22Rv1 (cell line): ENCODE measurements around the gene LGR6.
"Not testable (repeated sequence)": the region's sequence is repeated elsewhere in the genome, so short reads cannot be mapped to it uniquely, and the experiment has no call there.

Experiments used
- H3K27ac ChIP-seq: fragments of 450-650 bp; 2 replicates; pipeline ENCODE4 v1.5.1; 2017
- CTCF ChIP-seq: fragments of 450-650 bp; IDR thresholded peaks from 2 replicates; pipeline ENCODE4 v1.5.1; 2017; ENCODE audit warnings: mild to moderate bottlenecking
- ZFX ChIP-seq: fragments of 450-650 bp; IDR thresholded peaks from 2 replicates; pipeline ENCODE4 v1.6.1; 2017; ENCODE audit warnings: antibody characterized with exemption, borderline replicate concordance

LGR6 gene

GRCh38 chr1:202234331-202235002 is 40.9 kb downstream of the LGR6 start:
- no peak overlapping the region for H3K27ac ChIP-seq
- no peak for TF ChIP-seq ZFX
- no peak for TF ChIP-seq CTCF

- no peak overlapping the region for H3K27ac ChIP-seq
- TF ChIP-seq ZFX = no peak
- TF ChIP-seq CTCF = no peak
Observed at GRCh38 chr1:202235003-202235660, 41.5 kb downstream of the LGR6 start.

- TF ChIP-seq CTCF (peak; percentile 92), ZFX (no peak)
Observed at GRCh38 chr1:202235856-202236837, 42.5 kb downstream of the LGR6 start.

GRCh38 chr1:202237052-202237451 is 43.5 kb downstream of the LGR6 start:
- no peak overlapping the region for H3K27ac ChIP-seq
- TF ChIP-seq CTCF = peak; percentile 62
- TF ChIP-seq ZFX = no peak

More at GRCh38 chr1:202235856-202236837, 42.5 kb downstream of the LGR6 start:
- no peak overlapping the region for H3K27ac ChIP-seq

GRCh38 chr1:202238914-202239313 is 45.3 kb downstream of the LGR6 start:
- TF ChIP-seq ZFX = no peak
- no peak for TF ChIP-seq CTCF
- H3K27ac ChIP-seq = no peak overlapping the region

GRCh38 chr1:202240226-202240625 is 46.6 kb downstream of the LGR6 start:
- H3K27ac ChIP-seq = not testable (repeated sequence)

- no peak overlapping the region for H3K27ac ChIP-seq
- TF ChIP-seq ZFX = no peak
- no peak for TF ChIP-seq CTCF
Observed at GRCh38 chr1:202240956-202241355, 47.4 kb downstream of the LGR6 start.
